Activated CD4-positive, alpha-beta T cell treated with anti-CD3 and anti-CD28 coated beads for 24 hours (primary cell): ENCODE measurements around the gene ACVRL1.

ENCODE experiments used
- DNase-seq, 2 donors: peaks; one replicate each; pipeline ENCODE4 v3.0.0-alpha.2; 2020; ENCODE audit warnings: low read depth in 2 of 2

Gene ACVRL1

DNA sequence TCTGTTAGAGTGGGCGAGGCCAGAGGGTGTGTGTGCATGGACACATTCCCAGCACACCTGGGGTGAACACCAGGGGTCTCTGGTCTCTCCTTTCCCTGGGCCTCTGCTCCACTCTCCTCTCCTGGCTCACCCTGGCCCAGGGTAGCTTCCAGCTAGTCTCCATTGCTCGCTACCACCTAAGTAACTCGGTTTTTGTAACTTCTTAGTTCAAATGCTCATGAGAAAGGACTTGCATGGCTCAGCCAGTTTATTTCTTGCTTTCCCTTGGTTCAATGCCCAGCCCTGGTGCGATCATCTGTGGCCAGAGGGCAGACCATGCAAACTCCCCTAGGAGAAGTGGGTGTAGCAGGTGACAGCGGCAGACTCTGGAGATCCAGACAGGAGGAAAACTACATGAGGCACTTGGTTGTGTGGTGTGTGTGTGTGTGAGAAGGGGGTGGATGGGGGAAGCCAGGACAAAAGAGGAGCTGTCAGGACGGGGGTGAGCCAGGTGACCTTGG, 35.2 kb downstream of the ACVRL1 start:
- DNase-seq: no peak

GRCh38 chr12:51943346-51943745, 36.0 kb downstream of the ACVRL1 start:
- no peak for DNase-seq

DNA sequence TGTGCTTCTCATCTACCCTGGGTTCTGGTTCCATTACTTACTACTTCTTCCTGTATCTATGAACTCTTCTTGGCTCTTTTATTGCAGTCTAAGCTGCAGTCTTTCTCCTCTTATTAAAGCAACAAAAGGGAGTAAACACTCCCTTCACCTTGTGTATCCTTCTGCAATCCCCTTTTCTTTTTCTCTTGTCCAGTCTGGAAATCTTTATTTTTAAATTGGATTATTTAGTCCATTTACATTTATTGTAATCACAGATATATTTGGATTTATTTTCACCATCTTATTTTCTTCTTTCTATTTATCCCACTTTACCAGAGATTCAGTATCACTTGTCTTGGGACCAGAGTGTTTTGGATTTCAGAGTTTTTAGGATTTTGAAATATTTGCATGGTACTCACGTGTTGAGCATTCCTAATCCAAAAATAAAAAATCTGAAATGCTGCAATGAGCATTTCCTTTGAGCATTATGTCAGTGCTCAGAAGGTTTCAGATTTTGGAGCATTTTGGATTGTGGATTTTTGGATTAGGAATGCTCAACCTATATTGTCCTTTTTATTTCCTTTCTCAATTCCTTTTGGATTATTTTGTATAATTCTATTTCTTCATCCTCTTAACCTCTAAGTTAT, 37.4 kb downstream of the ACVRL1 start:
- no peak for DNase-seq

DNA sequence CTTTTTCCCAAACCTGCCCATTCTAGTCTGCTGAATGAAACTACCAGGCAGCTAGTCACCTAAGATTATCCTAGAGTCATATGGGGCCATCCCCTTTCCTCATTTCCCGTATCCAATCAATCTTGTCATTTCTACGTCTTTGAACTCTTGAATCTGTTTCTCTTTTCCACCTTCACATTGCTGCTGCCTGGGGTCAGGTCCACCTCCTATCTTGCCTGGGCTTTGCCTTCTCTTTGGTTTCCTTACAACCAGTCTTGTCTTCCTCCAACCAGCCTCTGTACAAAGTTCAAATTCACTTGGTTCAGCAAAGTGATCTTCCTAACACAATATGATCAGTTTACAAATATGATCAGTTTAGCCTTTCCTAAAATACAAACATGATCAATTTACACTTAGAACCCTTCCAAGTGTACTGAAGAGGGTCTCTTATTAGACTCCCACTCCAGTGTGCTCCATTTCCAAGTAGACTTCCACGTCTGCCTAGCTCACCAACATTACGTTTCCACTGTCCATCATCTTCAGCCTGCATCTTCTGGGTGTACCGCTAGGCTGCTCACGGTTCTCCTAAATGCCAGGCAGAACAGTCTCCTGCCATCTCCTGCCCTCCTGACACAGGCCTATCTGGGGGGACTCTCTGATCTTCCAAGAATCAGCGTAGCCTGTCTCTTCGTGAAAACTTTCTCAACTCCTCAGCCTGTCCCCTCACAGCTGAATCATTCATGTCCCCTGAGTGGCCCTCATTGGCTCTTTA, 40.1 kb downstream of the ACVRL1 start:
- no peak for DNase-seq

- no peak for DNase-seq
Measured at GRCh38 chr12:51948066-51948465, 40.8 kb downstream of the ACVRL1 start.

DNA sequence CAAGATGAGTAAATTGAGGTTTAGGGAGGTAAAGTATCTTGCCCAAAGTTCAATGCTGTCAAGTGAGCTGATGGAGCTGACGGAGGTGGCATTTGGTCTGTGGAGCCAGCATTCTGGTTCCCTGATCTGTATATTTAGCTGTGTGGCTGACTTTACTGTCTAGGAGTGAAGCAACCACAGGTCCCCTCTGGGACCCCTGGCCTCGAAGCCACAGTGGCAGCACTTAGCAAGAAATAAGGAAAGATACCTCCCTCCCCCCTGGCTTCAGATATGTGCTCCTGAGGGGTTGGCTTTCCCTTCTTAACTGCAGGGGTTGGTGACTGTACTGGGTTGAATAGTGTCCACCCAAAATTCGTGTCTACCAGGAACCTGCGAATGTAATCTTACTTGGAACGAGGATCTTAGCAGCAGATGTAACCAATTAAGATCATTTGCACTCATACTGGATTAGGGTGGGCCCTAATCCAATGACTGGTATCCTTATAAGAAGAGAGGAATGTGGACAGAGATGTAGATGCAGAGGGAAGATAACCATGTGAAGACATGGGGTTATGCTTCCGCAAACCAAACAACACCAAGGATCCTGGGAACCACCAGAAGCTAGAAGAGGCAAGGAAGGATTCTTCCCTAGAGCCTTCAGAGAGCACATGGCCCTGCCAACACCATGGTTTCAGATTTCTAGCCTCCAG, 42.2 kb downstream of the ACVRL1 start:
- DNase-seq: no peak

- DNase-seq: no peak
Measured at GRCh38 chr12:51950682-51951198, 43.4 kb downstream of the ACVRL1 start.

DNA sequence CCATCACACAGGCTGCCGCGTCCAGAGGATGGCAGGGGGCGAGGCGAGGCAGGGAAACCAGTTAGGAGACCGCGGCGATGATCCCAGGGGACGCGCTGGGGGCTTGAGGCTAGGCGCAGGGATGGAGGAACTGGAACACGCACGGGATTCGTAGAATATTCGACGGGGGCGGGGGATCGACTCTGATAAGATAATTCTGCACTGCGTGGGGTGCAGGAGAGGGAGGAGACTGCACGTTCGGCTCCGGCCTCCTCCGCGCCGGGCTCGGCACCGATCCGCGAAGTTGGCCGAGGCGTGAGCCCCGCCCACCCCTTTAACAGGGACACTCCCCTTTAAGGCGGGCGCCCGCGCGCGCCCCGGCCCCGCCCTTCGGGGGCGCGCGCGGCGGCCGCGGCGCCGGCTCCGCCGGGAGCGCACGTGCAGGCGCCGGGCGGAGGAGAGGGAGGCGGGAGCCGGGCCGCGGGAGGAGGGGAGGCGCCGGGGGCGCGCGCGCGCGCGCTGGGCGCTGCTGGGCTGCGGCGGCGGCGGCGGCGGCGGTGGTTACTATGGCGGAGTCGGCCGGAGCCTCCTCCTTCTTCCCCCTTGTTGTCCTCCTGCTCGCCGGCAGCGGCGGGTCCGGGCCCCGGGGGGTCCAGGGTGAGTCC, 44.0 kb downstream of the ACVRL1 start, which contains the start of gene ACVR1B:
Gene ACVR1B (plus strand): TSS at position 501 of the 644 bp plus-strand sequence. CDS start 45 bp downstream, at position 546.
- peak; percentile 81 to 84 for DNase-seq

DNA sequence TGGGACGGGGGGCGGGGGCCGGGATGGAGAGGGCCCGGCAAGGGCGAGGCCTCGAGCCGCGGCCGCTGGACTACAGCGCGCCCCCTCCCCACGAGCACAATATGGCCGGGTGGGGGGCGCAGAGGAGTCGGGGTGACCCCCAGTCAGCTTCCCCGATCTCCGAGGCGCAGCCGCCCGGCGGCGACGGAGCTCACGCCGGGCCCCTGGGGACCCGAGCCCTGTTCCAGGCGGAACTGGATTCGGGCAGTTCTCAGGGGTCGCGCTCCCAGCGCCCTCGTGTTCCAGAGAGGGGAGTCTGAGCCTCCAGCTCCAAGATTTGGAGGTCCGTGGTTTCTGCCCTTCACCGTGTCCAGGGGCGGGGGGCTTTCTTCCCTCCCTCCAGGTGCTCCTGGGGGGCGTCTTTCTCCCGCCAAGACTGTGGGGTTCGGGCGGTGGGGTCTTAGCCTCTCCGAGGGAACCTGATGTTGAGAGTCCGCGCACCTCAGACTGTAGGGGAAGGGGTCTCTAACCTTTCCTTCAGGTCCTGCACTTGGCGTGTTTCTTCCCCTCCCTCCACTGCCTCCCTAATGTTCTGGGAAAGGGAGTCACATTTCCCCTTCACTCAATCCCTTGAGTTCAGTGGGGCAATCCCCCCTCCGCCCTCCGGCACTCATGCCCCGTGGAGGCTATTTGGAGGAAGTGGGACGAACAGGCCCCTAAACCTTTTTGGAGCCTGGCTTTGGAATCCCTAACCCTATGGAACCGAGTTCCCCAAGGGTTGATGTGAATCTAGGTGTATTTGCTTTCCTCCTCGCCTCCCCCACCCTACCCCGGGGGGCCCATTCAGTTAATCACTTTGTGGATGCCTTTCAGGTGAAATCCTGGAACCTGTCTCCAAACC, 44.8 kb downstream of the ACVRL1 start:
- no peak for DNase-seq

GRCh38 chr12:51953089-51953488, 45.8 kb downstream of the ACVRL1 start:
- no peak for DNase-seq

- DNase-seq: no peak
Measured at GRCh38 chr12:51953864-51954263, 46.6 kb downstream of the ACVRL1 start.

DNA sequence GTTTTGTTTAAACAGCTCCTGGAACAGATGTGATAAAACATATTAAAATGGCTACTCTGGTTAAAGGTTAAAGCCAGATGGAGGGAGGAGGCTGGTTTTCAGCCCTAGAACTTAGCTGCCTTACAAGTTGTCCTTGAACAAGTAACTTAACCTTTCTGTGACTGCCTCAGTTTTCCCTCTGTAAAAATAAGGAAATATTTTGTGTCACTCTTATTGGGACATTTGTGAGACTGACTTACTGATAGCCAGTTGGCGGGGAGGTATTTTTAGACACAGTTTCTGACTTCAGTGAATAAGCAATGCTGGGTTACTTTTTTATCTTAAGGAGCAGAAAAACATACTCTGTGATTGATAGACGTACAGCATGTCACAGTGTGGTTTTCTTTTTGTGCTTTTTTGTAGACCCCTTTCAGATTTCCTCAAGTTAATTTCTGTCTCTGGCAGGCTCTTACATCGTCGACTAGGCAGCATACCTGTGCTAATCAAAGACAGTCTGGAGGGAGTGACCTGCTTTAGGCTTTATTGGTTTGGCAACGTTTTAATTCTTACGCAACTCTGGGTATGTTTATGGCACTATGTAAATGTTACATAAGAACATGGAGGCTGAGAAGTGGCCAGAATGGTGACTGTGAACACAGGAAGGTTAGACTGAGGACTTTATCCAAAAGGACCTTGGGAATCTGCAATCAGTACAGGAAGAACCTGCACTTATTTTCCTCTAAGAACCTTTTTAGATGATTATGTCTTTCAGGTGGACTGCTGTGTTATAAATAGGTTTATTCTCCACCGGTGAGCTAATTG, 47.5 kb downstream of the ACVRL1 start:
- DNase-seq: no peak

- DNase-seq: no peak
Measured at GRCh38 chr12:51955702-51956101, 48.4 kb downstream of the ACVRL1 start.

DNA sequence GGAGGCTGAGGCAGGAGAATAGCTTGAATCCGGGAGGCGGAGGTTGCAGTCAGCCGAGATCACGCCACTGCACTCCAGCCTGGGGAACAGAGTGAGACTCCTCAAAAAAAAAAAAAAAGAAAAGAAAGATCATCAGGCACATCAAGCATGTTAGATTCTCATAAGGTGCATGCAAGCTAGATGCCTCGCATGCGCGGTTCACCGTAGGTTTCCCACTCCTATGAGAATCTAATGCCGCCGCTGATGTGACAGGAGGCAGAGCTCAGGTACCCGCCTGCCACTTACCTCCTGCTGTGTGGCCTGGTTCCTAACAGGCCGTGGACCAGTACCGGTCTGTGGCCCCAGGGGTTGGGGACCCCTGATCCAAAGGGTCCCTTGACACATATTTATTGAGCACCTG, 51.2 kb downstream of the ACVRL1 start:
- no peak for DNase-seq

DNA sequence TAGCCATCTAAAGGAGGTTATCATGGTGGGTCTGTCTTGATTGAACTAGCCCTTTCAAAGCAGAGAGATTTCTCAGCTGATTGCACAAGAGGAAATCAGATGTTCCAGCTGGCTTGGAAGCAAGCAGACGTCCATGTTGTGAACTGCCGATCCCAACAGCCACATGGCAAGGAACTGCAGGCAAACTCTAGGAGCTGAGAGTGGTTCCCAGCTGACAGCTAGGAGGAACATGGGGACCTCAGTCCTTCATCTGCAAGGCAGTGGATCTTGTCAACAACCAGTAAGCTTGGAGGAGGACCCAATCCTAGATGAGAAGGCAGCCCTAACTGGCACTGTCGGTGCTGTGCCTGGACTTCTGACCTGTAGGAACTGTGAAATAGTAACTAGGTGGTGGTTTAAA, 51.9 kb downstream of the ACVRL1 start:
- DNase-seq: no peak

GRCh38 chr12:51959921-51960320, 52.6 kb downstream of the ACVRL1 start:
- no peak for DNase-seq

DNA sequence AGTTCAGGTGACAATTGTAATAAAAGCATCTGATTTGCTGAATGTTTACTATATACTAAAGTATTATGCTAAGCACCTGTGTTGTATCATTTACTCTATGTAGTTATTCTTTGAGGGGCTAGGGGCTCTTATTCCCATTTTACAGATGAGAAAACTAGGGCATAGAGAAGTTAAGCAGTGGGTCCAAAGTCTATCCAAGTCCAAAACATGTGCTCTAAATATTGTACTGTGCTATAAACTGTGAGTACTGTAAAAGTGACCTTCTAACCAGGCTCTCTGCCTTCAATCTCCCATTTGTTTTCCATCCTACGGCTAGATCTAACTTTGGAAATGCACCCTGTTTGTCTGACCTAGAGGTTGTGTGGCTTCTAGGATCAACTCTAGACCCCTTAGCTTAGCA, 53.2 kb downstream of the ACVRL1 start:
- DNase-seq: no peak

- DNase-seq: no peak
Measured at GRCh38 chr12:51960890-51961289, 53.6 kb downstream of the ACVRL1 start.

GRCh38 chr12:51961834-51962233, 54.5 kb downstream of the ACVRL1 start:
- DNase-seq: no peak

GRCh38 chr12:51962737-51963136, 55.4 kb downstream of the ACVRL1 start:
- DNase-seq: no peak
